NCI-H146 (cell line): ENCODE measurements around the gene ZNF609.

Experiments
- DNase-seq: peaks from one replicate; lab custom pipeline; 2025; lab: John Stamatoyannopoulos, UW

ZNF609 gene

GRCh38 chr15:64720188-64720587, 259.8 kb downstream of the ZNF609 start:
- no peak for DNase-seq

GRCh38 chr15:64730151-64730550, 269.8 kb downstream of the ZNF609 start:
- DNase-seq, result no peak

DNA sequence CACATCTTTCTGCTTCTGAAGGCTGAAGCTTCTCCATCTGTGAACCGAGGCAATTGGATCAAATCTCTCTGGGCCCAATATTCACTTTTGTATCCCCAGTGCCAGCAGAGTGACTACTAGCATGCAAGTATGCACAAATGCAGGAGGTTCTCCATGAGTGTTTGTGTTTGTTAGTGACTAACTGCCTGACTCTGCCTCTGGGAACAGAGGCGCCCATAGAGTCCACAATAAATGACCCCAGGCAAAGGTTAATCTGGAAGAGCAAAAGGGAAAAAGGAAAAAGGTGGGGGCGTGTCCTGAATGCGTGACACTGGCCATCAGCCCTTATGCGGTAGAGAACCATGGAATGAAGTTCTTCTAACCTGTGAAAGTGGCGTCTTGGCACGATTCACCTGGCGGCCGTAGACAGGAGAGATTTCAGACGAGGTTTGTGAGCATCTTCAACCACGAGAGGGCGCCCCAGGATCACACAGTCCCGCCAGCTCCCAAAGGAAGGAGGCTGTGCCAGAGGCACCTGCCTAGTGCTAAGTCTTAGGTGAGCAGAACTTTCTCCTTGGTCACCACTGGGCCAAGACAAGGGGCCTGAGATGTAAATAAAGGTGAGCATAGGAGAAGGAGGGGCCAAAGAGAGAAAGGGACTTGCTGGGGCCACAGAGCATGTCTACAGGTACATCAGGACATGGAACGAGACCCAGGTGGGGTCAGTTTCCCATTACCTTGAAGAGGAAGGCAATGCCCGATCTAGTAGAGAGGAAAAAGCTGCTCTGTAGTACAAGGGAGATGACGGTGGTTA, 270.8 kb downstream of the ZNF609 start:
- peak; percentile 73 for DNase-seq

DNA sequence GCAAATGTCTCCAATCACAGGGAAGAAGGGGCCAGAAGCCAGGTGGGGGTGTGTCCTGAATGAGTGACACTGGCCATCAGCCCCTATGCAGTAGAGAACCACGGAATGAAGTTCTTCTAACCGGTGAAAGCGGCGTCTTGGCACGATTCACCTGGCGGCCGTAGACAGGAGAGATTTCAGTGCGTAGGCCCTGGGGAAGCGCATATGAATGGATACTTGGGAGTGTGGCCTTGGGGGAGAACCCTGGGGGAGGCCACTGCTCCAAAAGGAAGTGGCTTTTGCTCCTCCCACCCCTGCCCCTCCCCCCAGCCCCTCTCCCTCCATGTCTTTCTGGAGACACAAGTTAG, 271.4 kb downstream of the ZNF609 start:
- no peak for DNase-seq

DNA sequence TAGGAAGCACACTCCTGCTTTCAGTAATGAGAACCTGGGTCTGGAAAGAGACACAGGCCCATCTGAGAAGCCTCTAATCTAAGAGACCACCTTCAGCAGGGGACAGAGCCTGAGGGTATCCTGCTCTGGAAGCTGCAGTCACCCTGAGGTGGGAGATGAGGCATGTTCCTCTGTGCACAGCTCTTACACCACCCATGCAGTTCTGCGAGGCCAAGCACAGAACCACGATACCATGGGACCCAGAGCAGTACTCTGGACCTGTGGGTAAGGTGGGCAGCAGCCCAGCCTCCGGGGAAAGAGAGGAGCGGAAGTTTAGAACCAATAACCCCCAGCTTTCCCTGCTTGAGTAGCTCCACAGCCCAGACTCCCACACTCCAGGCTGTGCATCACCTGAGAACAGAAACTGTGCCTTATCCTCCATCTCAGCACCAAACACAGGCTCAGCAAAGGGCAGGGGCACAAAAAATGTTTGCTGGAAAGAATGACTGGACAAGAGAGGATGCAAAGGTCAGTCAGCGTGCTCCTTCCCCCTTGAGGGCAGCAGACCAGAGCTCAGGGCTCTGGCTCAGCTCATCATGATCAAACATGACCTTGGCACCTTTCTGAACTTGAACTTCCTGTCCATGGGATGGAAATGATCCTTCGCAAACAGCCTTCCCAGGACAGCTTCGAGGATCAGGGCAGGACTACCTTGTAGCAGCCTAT, 271.9 kb downstream of the ZNF609 start:
- no peak for DNase-seq
